IMR-90 (cell line): Measurements from ENCODE around the gene ALDH7A1. TPM values are rescaled to one million over a fixed set of nuclear protein-coding genes. Genes with fewer than 3 reads are reported as not detected.

Experiments used
- ATAC-seq: fragments of 200-7000 bp; cut with Tn5 transposase; 2 replicates; pipeline ENCODE4 v1.9.1; 2020; ENCODE audit warnings: low read depth, mild to moderate bottlenecking, moderate library complexity
- BruUV-seq: library from RNA; stranded (reverse); fragments of 400-500 nt; replicated peaks from 2 replicates; lab custom pipeline; 2021; lab: Mats Ljungman, UMichigan
- CTCF ChIA-PET: fragments of 300-600 bp; formaldehyde crosslinking; extraction: SDS; loops from one replicate; lab custom pipeline; 2021; ENCODE audit warnings: antibody characterized with exemption; lab: Yijun Ruan, JAX
- POLR2A ChIA-PET: fragments of 300-600 bp; sonication (Branson Sonifier 250); formaldehyde crosslinking; loops from one replicate; lab custom pipeline; 2022; ENCODE audit warnings: antibody characterized with exemption; ENCODE audit not compliant: unreplicated experiment; lab: Charles Lee
- DNase-seq: peaks from one replicate; pipeline ENCODE4 v3.0.0; 2013
- H2AFZ ChIP-seq: replicated peaks from 2 replicates; pipeline ENCODE3; 2013; ENCODE audit warnings: low read length, mild to moderate bottlenecking; ENCODE audit not compliant: poor library complexity
- H2AK5ac ChIP-seq: 2 replicates; pipeline ENCODE4 v1.6.1; 2013; ENCODE audit warnings: low read depth, low read length, inconsistent platforms
- H2AK9ac ChIP-seq: replicated peaks from 2 replicates; pipeline ENCODE3; 2013; ENCODE audit warnings: mild to moderate bottlenecking, low read depth, low read length, moderate library complexity; ENCODE audit not compliant: poor library complexity
- H2BK120ac ChIP-seq: 2 replicates; pipeline ENCODE4 v1.6.1; 2013; ENCODE audit warnings: low read depth, low read length, inconsistent platforms
- H2BK15ac ChIP-seq: 3 replicates; pipeline ENCODE4 v1.6.1; 2013; ENCODE audit warnings: low read depth, low read length, inconsistent platforms
- H2BK20ac ChIP-seq: 2 replicates; pipeline ENCODE4 v1.6.1; 2013; ENCODE audit warnings: low read depth, mild to moderate bottlenecking, inconsistent platforms, low read length, moderate library complexity
- H2BK5ac ChIP-seq: 2 replicates; pipeline ENCODE4 v1.6.1; 2013; ENCODE audit warnings: mild to moderate bottlenecking, low read depth, low read length, inconsistent platforms; ENCODE audit not compliant: poor library complexity, severe bottlenecking
- H3K14ac ChIP-seq: replicated peaks from 2 replicates; pipeline ENCODE4 v1.6.1; 2013; ENCODE audit warnings: low read depth, low read length, inconsistent platforms
- H3K18ac ChIP-seq: 2 replicates; pipeline ENCODE4 v1.6.1; 2013; ENCODE audit warnings: low read depth, low read length, control low read depth
- H3K23ac ChIP-seq: 2 replicates; pipeline ENCODE4 v1.6.1; 2013; ENCODE audit warnings: low read depth, low read length, inconsistent platforms
- H3K27ac ChIP-seq: 2 replicates; pipeline ENCODE4 v1.5.1; 2013; ENCODE audit warnings: mild to moderate bottlenecking, control low read depth, low read length; ENCODE audit not compliant: insufficient read depth
- H3K27me3 ChIP-seq: 2 replicates; pipeline ENCODE4 v1.6.1; 2013; ENCODE audit warnings: low read length; ENCODE audit not compliant: control insufficient read depth, insufficient read depth
- H3K36me3 ChIP-seq: 2 replicates; pipeline ENCODE4 v1.6.1; 2013; ENCODE audit warnings: low read length, mixed read lengths; ENCODE audit not compliant: control insufficient read depth, insufficient read depth
- H3K4ac ChIP-seq: 2 replicates; pipeline ENCODE4 v1.6.1; 2013; ENCODE audit warnings: low read depth, low read length, inconsistent platforms
- H3K4me1 ChIP-seq: 2 replicates; pipeline ENCODE4 v1.6.1; 2013; ENCODE audit warnings: low read length, mixed read lengths; ENCODE audit not compliant: control insufficient read depth, insufficient read depth
- H3K4me2 ChIP-seq: 2 replicates; pipeline ENCODE4 v1.6.1; 2013; ENCODE audit warnings: low read depth, mild to moderate bottlenecking, control low read depth, low read length, moderate library complexity
- H3K4me3 ChIP-seq: 2 replicates; pipeline ENCODE4 v1.5.1; 2013; ENCODE audit warnings: low read depth, mild to moderate bottlenecking, control low read depth, low read length, moderate library complexity; ENCODE audit not compliant: insufficient read depth
- H3K56ac ChIP-seq: 2 replicates; pipeline ENCODE4 v1.6.1; 2013; ENCODE audit warnings: low read length, inconsistent platforms; ENCODE audit not compliant: insufficient read depth; ENCODE audit errors: extremely low read depth
- H3K79me1 ChIP-seq, 2 experiments: 2 replicates each; pipeline ENCODE4 v1.6.1; 2013; ENCODE audit warnings: low read length in 2 of 2, inconsistent platforms in 1 of 2, low read depth in 1 of 2
- H3K9ac ChIP-seq: 2 replicates; pipeline ENCODE4 v1.6.1; 2013; ENCODE audit warnings: low read depth, low read length, control low read depth
- H3K9me1 ChIP-seq: 2 replicates; pipeline ENCODE4 v1.6.1; 2013; ENCODE audit warnings: low read length, inconsistent platforms; ENCODE audit not compliant: insufficient read depth
- H3K9me3 ChIP-seq: 2 replicates; pipeline ENCODE4 v1.6.1; 2013; ENCODE audit warnings: low read length; ENCODE audit not compliant: control insufficient read depth, insufficient read depth
- H4K20me1 ChIP-seq: 2 replicates; pipeline ENCODE4 v1.6.1; 2013; ENCODE audit warnings: low read length, inconsistent platforms; ENCODE audit not compliant: insufficient read depth
- H4K5ac ChIP-seq: 2 replicates; pipeline ENCODE4 v1.6.1; 2013; ENCODE audit warnings: mild to moderate bottlenecking, low read depth, low read length, control low read depth
- H4K8ac ChIP-seq, 2 experiments: 2 replicates each; pipeline ENCODE4 v1.6.1; 2013; ENCODE audit warnings: low read depth in 2 of 2, low read length in 2 of 2, control low read depth in 1 of 2, inconsistent platforms in 1 of 2
- H4K91ac ChIP-seq: 2 replicates; pipeline ENCODE4 v1.6.1; 2013; ENCODE audit warnings: low read depth, low read length, inconsistent platforms; ENCODE audit not compliant: insufficient read depth
- CEBPB ChIP-seq: IDR thresholded peaks from 2 replicates; pipeline ENCODE4 v1.6.1; 2012; ENCODE audit warnings: low read depth, low read length, improper control_type of control experiment
- CHD1 ChIP-seq: IDR thresholded peaks from 2 replicates; pipeline ENCODE4 v1.6.1; 2012; ENCODE audit warnings: low read depth, low read length, improper control_type of control experiment
- MAZ ChIP-seq: IDR thresholded peaks from 2 replicates; pipeline ENCODE4 v1.6.1; 2012; ENCODE audit warnings: low read depth, mild to moderate bottlenecking, low read length, improper control_type of control experiment, moderate library complexity, borderline replicate concordance
- NFE2L2 ChIP-seq: fragments of 150-350 bp; IDR thresholded peaks from 2 replicates; pipeline ENCODE4 v1.6.1; 2016; ENCODE audit warnings: low read depth, mild to moderate bottlenecking, low read length
- RAD21 ChIP-seq: IDR thresholded peaks from 2 replicates; pipeline ENCODE4 v1.6.1; 2012; ENCODE audit warnings: low read length, improper control_type of control experiment
- RCOR1 ChIP-seq: IDR thresholded peaks from 2 replicates; pipeline ENCODE4 v1.6.1; 2012; ENCODE audit warnings: mild to moderate bottlenecking, low read length, improper control_type of control experiment; ENCODE audit not compliant: insufficient replicate concordance
- SMC3 ChIP-seq: fragments of 150-350 bp; IDR thresholded peaks from 2 replicates; pipeline ENCODE4 v1.6.1; 2016; ENCODE audit warnings: low read depth, mild to moderate bottlenecking, antibody characterized with exemption, low read length, moderate library complexity
- WGBS, 2 experiments: methylation state at CpG; one replicate each; pipeline versions ENCODE4 v1.1.5 to v1.1.7; 2013; ENCODE audit warnings: missing lambda C conversion rate in 2 of 2; ENCODE audit not compliant: insufficient read length in 1 of 2; ENCODE audit errors: extremely low coverage in 2 of 2; 5-methylcytosine and 5-hydroxymethylcytosine counted together
- dilution Hi-C: fragments of 300-500 bp; cut with HindIII; formaldehyde crosslinking; loops from one replicate; pipeline ENCODE4 v1.14.3; 2018; ENCODE audit warnings: low sequenced_read_pairs; ENCODE audit not compliant: unreplicated experiment
- in situ Hi-C: fragments of 300-500 bp; cut with MboI; formaldehyde crosslinking; loops from 3 replicates; pipeline ENCODE4 v1.14.3; 2019; ENCODE audit warnings: low sequenced_read_pairs, inconsistent platforms, mixed read lengths
- intact Hi-C: fragments of 100-400 bp; cut with micrococcal nuclease; formaldehyde crosslinking; loops from 2 replicates; pipeline ENCODE4 v1.10.0; 2022
- polyA plus RNA-seq, 3 experiments: library from polyadenylated mRNA; depleted of rRNA; stranded (reverse); fragments of >200 nt; gene quantifications; 2 replicates each; pipeline ENCODE4 v1.2.3, GENCODE V29; 2012; ENCODE audit warnings: low replicate concordance in 1 of 3
- total RNA-seq: library from RNA; depleted of rRNA; stranded (reverse); fragments of >200 nt; gene quantifications from 2 replicates; pipeline ENCODE4 v1.2.3, GENCODE V29; 2012
- TF ChIP-seq, protein P1 (sequence below): conservative IDR thresholded peaks from 2 replicates; pipeline ENCODE4 v1.5.1; 2012; ENCODE audit warnings: mild to moderate bottlenecking, low read depth, low read length, improper control_type of control experiment

ALDH7A1 gene
- total and polyA plus RNA-seq, 2 of the 4 experiments (the other 2 are of a cell fraction), result 40.9 to 62.2 TPM

DNA sequence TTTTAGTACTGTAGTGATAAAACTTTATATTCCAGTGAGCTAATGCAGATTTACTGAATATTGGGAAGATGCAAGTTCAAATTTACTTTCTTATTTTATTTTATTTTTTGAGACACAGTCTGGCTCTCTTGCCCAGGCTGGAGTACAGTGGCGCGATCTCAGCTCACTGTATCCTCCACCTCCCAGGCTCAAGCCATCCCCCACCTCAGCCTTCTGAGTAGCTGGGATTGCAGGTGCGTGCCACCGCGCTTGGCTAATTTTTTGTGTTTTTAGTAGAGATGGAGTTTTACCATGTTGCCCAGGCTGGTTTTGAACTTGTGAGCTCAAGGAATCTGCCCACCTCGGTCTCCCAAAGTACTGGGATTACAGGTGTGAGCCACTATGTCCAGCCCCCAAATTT is 15.6 kb upstream of the ALDH7A1 start:
- Histone ChIP-seq H3K4me1 (no peaks in the 10 kb centered on the region), H3K9me3 (no peaks in the 10 kb centered on the region), H2AK9ac (no peak overlapping the region), H3K23ac (no peak overlapping the region), H3K79me1 (peaks cover 18 to 29% of the 10 kb centered on the region in 2 experiments), H3K4me2 (no peak overlapping the region), H2BK20ac (no peak overlapping the region), H2BK5ac (no peak overlapping the region), H3K56ac (no peak overlapping the region), H3K27me3 (no peaks in the 10 kb centered on the region), H2AK5ac (no peak overlapping the region), H3K36me3 (peaks cover 26% of the 10 kb centered on the region), H3K9me1 (no peaks in the 10 kb centered on the region; the same call in 1 of the 2 replicates), H4K91ac (no peak overlapping the region), H2BK120ac (no peak overlapping the region), H3K14ac (no peak overlapping the region), H3K4ac (no peak overlapping the region), H4K8ac (no peak overlapping the region), H4K5ac (no peak overlapping the region), H3K27ac (no peak overlapping the region), H2AFZ (no peak overlapping the region), H4K20me1 (peaks cover 7% of the 10 kb centered on the region), H3K18ac (no peak overlapping the region), H2BK15ac (no peak overlapping the region), H3K9ac (no peak overlapping the region), H3K4me3 (no peak overlapping the region)
- ATAC-seq (no peak), DNase-seq (no peak)
- POLR2A ChIA-PET, result no interaction called here
- CTCF ChIA-PET, result interaction anchor here (0.8 kb wide), 1 partner anchor 14 kb away, joined by 3 read pairs; no protein-coding TSS in a partner anchor
- no CpG with 5 or more reads among the region's 6 CpGs for WGBS, 2 experiments
- intact Hi-C loops (no loop called here), in situ Hi-C loops (no loop called here), dilution Hi-C loops (no loop called here)
- TF ChIP-seq NFE2L2 (no peak), MAZ (no peak), SMC3 (no peak), CEBPB (no peak), RCOR1 (no peak), RAD21 (no peak), CHD1 (no peak)
- TF ChIP-seq, protein P1, sequence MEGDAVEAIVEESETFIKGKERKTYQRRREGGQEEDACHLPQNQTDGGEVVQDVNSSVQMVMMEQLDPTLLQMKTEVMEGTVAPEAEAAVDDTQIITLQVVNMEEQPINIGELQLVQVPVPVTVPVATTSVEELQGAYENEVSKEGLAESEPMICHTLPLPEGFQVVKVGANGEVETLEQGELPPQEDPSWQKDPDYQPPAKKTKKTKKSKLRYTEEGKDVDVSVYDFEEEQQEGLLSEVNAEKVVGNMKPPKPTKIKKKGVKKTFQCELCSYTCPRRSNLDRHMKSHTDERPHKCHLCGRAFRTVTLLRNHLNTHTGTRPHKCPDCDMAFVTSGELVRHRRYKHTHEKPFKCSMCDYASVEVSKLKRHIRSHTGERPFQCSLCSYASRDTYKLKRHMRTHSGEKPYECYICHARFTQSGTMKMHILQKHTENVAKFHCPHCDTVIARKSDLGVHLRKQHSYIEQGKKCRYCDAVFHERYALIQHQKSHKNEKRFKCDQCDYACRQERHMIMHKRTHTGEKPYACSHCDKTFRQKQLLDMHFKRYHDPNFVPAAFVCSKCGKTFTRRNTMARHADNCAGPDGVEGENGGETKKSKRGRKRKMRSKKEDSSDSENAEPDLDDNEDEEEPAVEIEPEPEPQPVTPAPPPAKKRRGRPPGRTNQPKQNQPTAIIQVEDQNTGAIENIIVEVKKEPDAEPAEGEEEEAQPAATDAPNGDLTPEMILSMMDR, result no peak
- BruUV-seq, result no TSS peak
